Measurements from ENCODE around the gene RHBDL1.

Gene RHBDL1

DNA sequence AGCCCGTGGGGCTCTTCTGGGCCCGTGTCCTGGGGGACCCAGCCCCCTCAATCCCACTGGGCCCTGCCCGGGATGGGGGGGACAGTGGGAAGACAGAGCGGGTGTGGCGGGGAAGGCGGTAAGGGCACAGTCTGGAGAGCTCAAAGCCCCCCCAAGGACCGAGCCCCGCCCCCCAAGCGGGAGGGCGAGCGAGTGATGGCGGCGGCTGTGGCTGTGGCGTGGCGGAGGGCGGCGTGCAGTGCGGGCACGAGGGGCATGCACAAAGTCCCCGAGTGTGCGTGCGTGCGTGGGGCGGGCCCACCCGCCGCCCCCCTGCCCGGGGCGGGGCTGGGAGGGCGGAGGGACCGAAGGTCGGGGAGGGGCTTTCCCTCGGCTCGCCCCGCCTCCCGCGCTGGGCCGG, 18.3 kb downstream of the RHBDL1 start:
- H3K27me3 Mint-ChIP-seq, result peaks cover 38% of the 10 kb centered on the region
- peaks cover 5% of the 10 kb centered on the region for H3K9me3 Mint-ChIP-seq
- peak; percentile 3 for ATAC-seq
- H3K27ac Mint-ChIP-seq, result no peak overlapping the region
- no peaks in the 10 kb centered on the region for H3K36me3 Mint-ChIP-seq
- peaks cover 44% of the 10 kb centered on the region for H3K4me1 Mint-ChIP-seq
- H3K4me3 Mint-ChIP-seq, result peak overlapping the region; percentile 69

DNA sequence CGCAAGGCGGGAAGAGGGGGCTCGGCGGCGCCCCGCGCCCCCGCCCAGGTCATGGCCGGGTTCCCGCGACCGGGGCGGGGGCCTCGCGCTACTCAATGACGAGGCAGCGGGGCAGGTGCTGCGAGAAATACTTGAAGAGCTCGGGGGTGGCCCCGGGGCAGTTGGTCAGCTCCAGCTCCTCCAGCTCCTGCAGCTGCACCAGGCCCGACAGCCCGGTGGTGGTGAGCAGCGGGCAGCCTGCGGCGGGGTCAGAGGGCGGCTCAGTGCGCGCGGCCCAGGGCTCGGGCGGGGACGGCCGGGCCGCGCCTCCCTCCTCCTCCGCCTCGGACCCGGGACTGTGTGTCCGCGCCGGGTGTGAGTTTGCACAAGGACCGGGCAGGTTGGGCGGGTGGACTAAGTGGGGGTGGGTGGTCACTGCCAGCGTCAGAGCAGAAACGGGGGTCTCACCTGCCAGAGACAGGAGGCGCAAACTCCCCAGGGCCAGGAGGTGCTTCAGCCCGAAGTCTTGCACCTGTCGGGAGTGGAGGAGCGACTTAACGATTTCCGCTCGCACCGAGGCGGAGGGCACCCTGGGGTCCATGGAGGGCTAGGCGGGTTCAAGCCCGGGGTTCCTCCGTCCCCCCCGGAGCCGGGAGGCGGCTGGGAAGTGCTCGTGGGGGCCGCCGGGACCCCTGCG, 18.9 kb downstream of the RHBDL1 start:
- Mint-ChIP-seq H3K36me3 (no peaks in the 10 kb centered on the region), H3K27ac (no peak overlapping the region), H3K4me1 (peaks cover 41% of the 10 kb centered on the region), H3K9me3 (peaks cover 5% of the 10 kb centered on the region), H3K4me3 (peak overlapping the region; percentile 67), H3K27me3 (peaks cover 41% of the 10 kb centered on the region)
- ATAC-seq, result no peak

DNA sequence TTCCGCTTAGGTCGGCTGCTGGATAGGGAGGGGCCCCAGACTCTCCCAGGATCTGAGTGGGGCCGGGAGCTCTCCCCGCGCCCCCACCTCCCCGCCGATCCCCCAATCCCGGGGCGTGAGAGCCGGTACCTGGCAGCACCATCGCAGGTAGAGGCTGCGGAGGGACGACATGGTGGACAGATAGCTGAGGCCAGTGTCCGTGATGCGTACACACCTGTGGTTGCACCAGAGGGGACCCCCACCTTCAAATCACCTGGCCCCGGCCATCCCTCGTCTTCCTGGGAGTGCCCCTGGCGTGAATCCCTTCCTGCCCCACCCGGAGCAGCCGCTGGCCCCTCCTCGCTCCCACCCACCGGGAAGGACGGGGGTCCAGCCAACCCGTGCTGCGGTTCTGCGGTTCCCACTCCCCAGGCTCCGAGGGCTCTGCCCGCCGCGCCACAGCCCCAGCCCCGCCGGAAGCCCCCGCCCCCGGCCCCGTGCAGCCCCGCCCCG, 19.4 kb downstream of the RHBDL1 start:
- H3K4me3 Mint-ChIP-seq, result peak overlapping the region; percentile 38
- H3K36me3 Mint-ChIP-seq, result no peaks in the 10 kb centered on the region
- ATAC-seq, result no peak
- H3K4me1 Mint-ChIP-seq, result peaks cover 39% of the 10 kb centered on the region
- H3K27ac Mint-ChIP-seq, result no peak overlapping the region
- peaks cover 41% of the 10 kb centered on the region for H3K27me3 Mint-ChIP-seq
- peaks cover 5% of the 10 kb centered on the region for H3K9me3 Mint-ChIP-seq

DNA sequence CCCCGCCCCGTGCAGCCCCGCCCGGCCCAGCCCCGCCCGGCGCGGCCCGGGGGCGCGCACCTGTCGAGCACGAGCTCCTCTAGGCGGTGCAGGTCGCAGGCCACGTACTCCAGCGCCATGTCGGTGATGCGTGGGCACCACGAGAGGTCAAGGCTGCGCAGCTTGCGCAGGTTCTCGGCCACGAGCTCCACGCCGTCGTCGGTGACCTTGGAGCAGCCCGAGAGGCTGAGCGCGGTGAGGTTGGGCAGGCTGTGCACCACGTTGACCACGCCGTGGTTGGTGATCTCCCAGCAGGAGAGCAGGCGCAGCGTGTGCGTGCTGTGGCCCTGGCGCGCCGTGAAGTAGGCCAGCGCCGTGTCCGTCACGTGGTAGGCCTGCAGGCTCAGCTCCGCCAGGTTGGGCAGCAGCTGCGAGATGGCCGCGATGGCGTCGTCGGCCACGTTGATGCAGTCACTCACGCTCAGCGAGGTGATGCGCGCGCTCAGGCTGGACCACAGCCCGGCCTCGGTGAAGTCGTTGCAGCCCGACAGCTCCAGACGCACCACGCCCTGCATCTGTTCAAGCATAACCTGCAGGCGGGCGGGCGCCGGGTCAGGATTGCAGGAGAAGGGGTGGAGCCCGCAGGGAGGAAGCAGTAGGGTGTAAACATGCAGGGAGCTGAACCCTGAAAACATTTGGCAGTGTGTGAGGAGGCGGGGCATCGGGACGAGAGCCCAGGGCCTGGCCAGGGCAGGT, 20.1 kb downstream of the RHBDL1 start:
- H3K4me3 Mint-ChIP-seq, result peak overlapping the region; percentile 72
- ATAC-seq, result peak; percentile 84
- peak overlapping the region; percentile 44 for H3K27ac Mint-ChIP-seq
- no peaks in the 10 kb centered on the region for H3K36me3 Mint-ChIP-seq
- peaks cover 36% of the 10 kb centered on the region for H3K4me1 Mint-ChIP-seq
- H3K27me3 Mint-ChIP-seq, result peaks cover 41% of the 10 kb centered on the region
- peaks cover 5% of the 10 kb centered on the region for H3K9me3 Mint-ChIP-seq

DNA sequence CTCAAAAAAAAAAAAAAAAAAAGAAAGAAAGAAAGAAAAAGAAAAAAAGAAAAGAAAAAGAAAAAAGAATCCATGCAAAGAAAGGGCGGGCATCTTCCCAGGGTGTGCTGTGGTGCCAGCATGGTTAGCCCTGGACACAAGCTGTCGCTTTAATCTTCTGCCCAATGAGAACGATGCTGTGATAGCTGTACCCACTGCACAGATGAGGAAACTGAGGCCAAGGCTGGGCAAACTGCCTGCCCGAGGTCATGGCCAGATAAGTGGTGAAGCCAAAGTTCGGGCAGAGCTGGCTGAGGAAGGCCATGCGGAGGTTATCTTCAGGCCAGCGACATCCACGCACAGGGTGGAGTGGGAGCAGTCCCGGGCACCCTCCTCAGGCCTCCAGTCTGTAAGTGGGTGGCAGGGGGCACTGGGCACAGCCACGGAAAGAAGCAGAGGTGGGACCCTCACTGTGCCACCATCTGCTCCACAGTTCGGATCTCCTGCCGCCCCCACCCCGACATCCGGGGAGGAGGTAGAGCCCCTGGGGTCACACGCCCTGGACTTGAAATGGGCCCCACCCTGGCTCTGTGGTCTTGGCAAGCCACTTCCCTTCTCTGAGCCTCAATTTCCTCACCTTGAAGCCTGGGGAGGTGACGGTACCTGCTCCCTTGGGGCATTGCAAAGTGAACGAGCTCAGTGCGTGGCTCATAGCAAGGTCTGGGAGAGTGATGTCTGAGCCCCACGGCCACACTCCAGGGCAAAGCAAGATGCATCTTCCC, 23.6 kb downstream of the RHBDL1 start:
- no peaks in the 10 kb centered on the region for H3K9me3 Mint-ChIP-seq
- no peak for ATAC-seq
- no peak overlapping the region for H3K4me3 Mint-ChIP-seq

DNA sequence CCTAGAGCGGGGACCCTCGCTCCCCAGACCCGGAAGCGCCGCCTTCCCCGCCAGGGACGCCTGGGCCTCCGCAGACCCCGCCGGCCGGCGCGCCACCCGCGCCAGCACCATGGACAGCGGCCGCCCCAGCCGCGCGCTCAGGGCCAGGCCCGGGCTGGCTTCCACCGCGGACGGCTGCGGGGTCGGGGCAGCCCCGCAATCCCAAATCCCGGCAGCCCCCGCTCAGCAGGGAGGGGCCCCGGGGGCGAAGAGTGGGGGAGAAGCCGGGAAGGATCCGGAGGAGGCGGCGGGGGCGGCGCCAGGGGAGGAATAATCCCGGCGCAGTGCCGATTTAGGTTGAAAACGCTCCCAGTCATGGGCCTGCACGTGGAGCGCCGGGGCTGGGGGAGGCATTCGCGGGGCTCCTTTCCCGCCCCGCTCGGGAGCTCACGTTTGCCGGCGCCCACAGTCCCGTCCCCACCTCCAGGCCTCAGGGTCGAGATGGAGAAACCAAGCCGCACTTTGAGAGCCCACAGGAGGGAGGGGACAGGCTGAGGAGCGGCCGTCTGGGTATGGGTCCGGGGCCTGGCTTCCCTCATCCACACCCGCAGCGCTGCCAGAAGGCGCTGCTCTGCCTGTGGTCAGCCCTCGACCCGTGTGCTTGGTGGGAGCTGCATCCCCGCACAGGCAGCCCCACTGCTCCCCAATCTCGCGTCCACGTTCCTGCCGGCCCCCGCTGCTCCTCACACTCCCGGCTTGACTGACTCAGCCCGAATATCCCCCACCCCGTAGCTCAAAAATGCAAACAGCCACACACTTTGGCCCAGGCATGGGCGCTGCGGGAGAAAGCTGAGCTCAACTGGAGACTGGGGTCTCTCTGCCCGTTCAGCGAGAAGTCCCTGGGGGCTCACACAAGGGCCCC, 25.5 kb downstream of the RHBDL1 start:
- Mint-ChIP-seq H3K36me3 (no peaks in the 10 kb centered on the region), H3K4me3 (no peak overlapping the region), H3K27me3 (peaks cover 65% of the 10 kb centered on the region), H3K9me3 (no peaks in the 10 kb centered on the region), H3K27ac (no peak overlapping the region), H3K4me1 (peaks cover 15% of the 10 kb centered on the region)
- ATAC-seq, result no peak

More for the DNA sequence above, 23.6 kb downstream of the RHBDL1 start:
- Mint-ChIP-seq H3K4me1 (peaks cover 28% of the 10 kb centered on the region), H3K27ac (no peak overlapping the region), H3K27me3 (peaks cover 63% of the 10 kb centered on the region), H3K36me3 (no peaks in the 10 kb centered on the region)

DNA sequence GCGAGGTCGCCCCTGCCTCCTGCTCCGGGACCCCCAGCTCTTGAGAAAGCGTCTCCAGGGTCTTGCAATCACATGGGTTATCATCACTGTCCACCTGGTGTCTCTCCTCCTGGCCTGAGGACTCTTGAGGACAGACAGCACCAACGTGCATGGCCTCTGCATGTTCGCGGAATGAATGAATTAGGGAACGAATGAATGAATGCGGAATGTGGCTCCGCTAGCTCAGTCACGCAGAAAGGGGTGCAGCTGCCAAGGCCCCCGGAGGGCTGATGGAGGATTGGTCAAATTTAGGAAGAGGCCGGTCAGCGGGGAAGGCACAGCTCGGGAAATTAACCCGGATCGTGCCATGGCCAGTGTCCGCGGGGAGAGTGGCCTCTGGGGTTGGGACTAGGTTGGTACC, 26.9 kb downstream of the RHBDL1 start:
- no peak for ATAC-seq
- Mint-ChIP-seq H3K9me3 (no peaks in the 10 kb centered on the region), H3K4me1 (peaks cover 17% of the 10 kb centered on the region), H3K27ac (no peak overlapping the region), H3K4me3 (no peak overlapping the region), H3K36me3 (no peaks in the 10 kb centered on the region), H3K27me3 (peaks cover 67% of the 10 kb centered on the region)

DNA sequence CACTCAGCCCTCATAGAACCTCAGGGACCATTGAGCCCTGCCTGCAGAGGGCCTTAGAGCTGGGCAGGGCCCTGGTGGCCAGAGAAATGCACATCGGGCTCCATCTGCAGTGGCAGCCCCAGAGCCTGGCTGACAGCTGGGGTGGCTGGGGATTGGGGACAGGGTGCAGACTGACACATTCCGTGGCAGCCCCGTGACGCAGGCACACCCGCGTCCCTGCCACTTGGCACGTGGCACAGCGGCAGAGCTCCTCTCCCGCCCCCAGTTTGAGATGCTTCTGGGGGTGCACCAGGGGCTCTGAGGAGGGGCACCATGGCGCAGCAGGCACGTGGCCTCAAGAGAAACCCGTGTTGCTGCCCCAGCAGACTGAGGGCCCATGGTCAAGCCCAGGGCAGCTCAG, 27.9 kb downstream of the RHBDL1 start:
- peaks cover 72% of the 10 kb centered on the region for H3K27me3 Mint-ChIP-seq
- H3K36me3 Mint-ChIP-seq, result no peaks in the 10 kb centered on the region
- no peaks in the 10 kb centered on the region for H3K9me3 Mint-ChIP-seq
- H3K27ac Mint-ChIP-seq, result no peak overlapping the region
- H3K4me1 Mint-ChIP-seq, result peaks cover 17% of the 10 kb centered on the region
- ATAC-seq, result no peak
- no peak overlapping the region for H3K4me3 Mint-ChIP-seq

DNA sequence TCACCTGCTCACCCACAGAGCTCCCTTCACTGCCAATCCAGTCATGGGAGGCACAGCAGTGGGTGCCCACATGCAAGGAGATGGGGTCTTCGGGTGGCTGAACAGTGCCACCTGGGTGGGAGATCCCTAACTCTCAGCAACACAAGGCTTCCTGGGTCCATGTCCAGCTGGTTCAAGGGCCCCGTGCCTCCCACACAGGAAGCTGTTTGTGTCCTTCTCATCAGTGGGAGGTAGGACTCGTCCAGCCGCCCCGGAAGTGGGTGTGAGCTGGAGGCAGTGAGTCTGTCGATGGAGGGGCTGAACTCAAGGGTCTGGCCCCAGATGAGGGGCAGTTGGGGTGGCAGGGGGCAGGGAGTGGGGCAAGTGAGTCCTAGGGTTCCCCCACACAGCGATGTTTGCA, 28.6 kb downstream of the RHBDL1 start:
- Mint-ChIP-seq H3K9me3 (no peaks in the 10 kb centered on the region), H3K36me3 (no peaks in the 10 kb centered on the region), H3K4me3 (no peak overlapping the region), H3K4me1 (peaks cover 17% of the 10 kb centered on the region), H3K27ac (no peak overlapping the region), H3K27me3 (peaks cover 72% of the 10 kb centered on the region)
- no peak for ATAC-seq

DNA sequence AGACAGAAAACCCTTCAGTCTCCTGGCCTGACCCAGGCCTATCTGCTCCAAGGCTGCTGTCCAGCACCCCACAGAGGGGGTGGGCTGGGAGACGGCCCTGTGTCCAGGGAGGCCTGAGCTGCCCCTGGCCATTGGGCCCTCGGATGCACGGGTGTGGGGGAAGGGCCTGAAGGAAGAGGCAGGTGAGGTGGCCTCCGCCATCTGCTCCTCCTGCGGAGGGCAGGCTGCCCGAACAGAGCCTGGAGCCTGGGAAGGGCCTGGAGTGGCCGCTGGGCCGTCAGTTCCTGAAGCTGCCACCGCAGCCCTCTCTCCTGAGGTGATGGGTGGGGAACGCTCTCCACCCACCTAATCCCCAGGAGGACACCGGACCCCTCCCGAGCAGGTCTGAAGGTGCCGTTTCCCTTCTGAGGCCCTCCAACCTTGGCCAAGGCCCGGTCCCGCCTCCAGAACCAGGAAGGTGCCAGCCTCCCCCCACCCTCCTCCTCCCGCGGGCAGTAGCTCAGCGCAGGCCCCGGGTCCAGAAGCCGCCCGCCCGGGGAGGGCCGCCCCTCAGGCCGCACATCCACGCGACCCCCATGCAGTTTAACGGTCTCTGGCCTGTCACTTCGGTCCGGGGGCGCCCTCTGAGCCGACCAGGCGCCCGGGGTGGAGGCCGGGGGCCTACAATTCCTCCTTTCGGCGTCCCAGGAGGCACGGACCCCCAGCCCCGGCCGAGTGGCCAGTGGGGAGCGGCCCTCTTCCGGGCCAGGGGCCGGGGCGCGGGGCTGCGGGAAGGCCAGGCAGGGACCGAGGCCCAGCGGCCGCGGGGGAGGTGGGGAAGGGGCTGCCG, 29.3 kb downstream of the RHBDL1 start:
- H3K36me3 Mint-ChIP-seq, result no peaks in the 10 kb centered on the region
- H3K27me3 Mint-ChIP-seq, result peaks cover 79% of the 10 kb centered on the region

DNA sequence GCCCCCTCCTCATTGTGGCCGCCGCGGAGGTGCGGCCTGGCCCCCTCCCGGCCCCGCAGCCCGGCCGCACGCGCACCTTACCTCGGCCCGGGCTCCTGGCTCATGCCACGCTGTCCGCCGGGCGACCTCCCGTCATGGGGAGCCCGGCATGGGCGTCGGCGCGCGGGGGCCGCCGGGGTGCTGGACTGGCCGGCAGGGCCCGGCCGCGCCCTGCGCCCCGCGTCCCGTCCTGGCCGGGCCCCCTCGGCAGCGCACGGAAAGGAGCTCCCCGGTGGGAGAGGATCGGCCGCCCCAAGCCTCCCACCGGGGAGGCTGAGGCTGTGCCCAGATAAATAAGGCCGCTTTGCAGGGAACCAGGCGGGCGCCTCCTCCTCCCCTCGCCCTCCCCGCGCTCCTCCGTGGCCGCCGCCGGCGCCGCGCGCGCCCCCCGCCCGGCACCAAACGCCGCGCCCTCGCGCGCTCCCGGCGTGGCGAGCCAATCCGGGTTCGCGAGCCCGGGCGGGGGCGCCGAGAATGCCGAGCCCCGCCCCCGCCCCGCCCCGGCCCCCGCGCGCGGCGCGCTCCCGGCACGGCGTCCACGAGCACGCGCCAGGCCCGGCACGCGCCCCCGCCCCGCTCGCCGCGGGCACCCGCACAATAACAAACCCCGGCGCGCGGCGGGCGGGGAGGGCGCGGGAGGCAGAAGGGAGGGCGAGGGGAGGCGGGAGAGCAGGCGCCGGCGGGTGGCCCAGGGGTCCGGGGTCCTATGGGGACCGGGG, 30.1 kb downstream of the RHBDL1 start, which contains the start of gene FBXL16:
Gene FBXL16, minus strand, starts transcription at position 371 of the 758 bp plus-strand sequence. CDS start 8,396 bp downstream, outside the sequence.
- Mint-ChIP-seq H3K27ac (no peak within 1 kb of the TSS), H3K4me1 (peaks cover 12% of the 10 kb centered on the region), H3K9me3 (no peaks in the 10 kb centered on the region), H3K36me3 (no peaks in the 10 kb centered on the region), H3K27me3 (peaks cover 87% of the 10 kb centered on the region), H3K4me3 (peak within 1 kb of the TSS; percentile 9)
- ATAC-seq, result no peak

More for the DNA sequence above, 29.3 kb downstream of the RHBDL1 start:
- Mint-ChIP-seq H3K9me3 (no peaks in the 10 kb centered on the region), H3K4me1 (peaks cover 12% of the 10 kb centered on the region), H3K4me3 (no peak overlapping the region), H3K27ac (no peak overlapping the region)
- ATAC-seq, result no peak

DNA sequence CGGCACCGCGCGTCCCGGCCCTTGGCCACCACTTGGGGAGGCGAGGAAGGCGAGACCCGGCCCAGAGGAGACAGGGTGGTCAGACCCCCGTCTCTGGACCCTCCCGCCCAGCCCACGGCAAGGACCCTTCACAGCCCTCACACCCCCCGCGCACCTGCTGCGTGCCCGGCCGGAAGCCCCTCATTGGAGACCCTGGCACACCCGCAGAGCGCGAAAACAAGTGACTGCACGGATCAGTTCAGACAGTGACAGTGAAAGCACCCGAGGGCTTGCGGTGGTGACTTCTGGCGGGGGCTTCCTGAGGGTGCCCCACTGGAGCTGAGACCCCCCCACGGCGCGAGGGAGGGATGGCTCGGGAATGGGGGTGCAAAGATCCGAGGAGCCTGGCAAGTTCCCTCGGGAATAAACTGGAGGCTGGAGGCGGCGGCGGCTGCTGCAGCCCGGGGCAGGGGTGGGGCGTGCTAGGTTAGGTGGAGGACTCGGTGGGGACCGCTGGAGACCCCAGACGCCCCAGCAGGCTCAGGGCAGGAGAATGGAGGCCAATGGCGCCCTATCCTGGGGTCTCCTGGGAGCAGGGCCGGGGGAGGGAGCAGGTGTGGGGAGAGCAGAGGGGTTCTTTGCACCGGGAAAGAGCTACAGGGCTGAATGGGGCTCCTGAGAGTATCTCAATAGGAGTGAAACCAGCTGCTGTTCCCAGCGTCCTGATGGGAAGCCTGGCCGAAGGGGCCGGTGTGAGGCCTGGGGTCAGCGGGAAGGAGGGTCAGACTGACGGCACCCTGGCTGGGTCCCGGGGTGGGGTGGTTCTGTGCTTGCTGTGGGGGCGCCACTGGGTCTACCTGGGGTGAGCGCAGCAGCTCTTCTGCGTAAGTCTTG, 31.0 kb downstream of the RHBDL1 start:
- no peaks in the 10 kb centered on the region for H3K9me3 Mint-ChIP-seq
- ATAC-seq, result no peak
- peaks cover 90% of the 10 kb centered on the region for H3K27me3 Mint-ChIP-seq
- no peaks in the 10 kb centered on the region for H3K36me3 Mint-ChIP-seq
- peaks cover 12% of the 10 kb centered on the region for H3K4me1 Mint-ChIP-seq
- no peak overlapping the region for H3K27ac Mint-ChIP-seq
- H3K4me3 Mint-ChIP-seq, result peak overlapping the region; percentile 9

Measured in stimulated activated memory B cell treated with anti-CD40 and anti-IgM and Interleukin-4, amounts not matched to agents 10 μg/mL and 1 μg/mL and 100 μg/mL, for 72 hours (primary cell).